ENCODE data around the gene GCGR.

The GCGR gene

GRCh38 chr17:81852237-81852636 lies 48.3 kb downstream of the GCGR start:
- no peak for DNase-seq

GRCh38 chr17:81854974-81855774 lies 51.2 kb downstream of the GCGR start:
- no peak for DNase-seq

GRCh38 chr17:81858170-81858966 lies 54.4 kb downstream of the GCGR start:
- DNase-seq, result no peak

- DNase-seq, result no peak
Observed at GRCh38 chr17:81858967-81859905, 55.3 kb downstream of the GCGR start.

- no peak for DNase-seq
Observed at GRCh38 chr17:81859906-81860755, 56.2 kb downstream of the GCGR start, which contains the start of gene P4HB. Gene P4HB (minus strand): TSS chr17:81860535. CDS start chr17:81860471, 64 bp downstream.

GRCh38 chr17:81860756-81861568 lies 57.0 kb downstream of the GCGR start:
- peak; percentile 99 for DNase-seq

GRCh38 chr17:81863123-81863675 lies 59.2 kb downstream of the GCGR start:
- no peak for DNase-seq
